Subcutaneous adipose tissue (tissue), 4 donors: Measurements from ENCODE around the gene KRT37. TPM values are rescaled to one million over a fixed set of nuclear protein-coding genes. Genes with fewer than 3 reads are reported as not detected.

Experiments
- CTCF ChIP-seq: fragments of 450-650 bp; IDR thresholded peaks from one replicate; pipeline ENCODE4 v1.5.1; 2016; ENCODE audit warnings: low read depth, mild to moderate bottlenecking, control low read depth, antibody characterized with exemption, moderate library complexity
- total RNA-seq, 4 donors: library from RNA; depleted of rRNA; stranded (reverse); fragments of >200 nt; gene quantifications; one replicate each; pipeline ENCODE4 v1.1.0, GENCODE V29; 2016

KRT37 gene
- total RNA-seq, 4 donors from 2014 or later, result not detected

- TF ChIP-seq CTCF, result no peak
Observed at GRCh38 chr17:41406205-41406604, 18.2 kb downstream of the KRT37 start.

DNA sequence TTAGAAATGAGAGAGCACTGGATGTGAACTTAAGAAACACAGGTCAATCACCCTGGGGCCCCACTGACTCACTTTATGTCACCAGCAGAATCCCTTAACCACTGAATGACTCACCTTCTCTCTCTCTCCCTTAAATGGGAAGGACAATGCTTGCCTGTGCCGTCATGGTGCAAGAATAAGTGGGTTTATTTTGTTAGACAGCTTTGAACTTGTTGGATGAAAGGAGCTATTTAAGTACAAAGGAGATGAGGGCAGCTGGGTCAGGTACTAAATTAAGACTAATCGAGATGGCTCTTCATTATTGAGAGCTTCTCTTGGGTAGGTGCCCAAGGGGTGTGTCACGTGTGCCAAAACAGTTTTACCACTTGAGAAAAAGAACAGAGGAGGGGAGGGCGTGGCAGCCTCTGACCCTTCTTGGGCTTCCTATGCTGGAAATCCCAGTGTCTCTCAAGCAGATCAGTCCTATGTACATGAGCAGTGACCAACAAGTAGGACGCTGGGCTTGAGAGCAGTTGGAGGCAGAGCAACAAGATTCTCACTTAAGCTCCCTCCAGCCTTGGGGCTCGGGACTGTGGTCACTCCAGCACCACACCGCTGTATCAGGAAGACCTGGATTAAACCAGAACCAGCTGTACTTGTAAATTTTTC is 20.2 kb downstream of the KRT37 start:
- TF ChIP-seq CTCF, result no peak

DNA sequence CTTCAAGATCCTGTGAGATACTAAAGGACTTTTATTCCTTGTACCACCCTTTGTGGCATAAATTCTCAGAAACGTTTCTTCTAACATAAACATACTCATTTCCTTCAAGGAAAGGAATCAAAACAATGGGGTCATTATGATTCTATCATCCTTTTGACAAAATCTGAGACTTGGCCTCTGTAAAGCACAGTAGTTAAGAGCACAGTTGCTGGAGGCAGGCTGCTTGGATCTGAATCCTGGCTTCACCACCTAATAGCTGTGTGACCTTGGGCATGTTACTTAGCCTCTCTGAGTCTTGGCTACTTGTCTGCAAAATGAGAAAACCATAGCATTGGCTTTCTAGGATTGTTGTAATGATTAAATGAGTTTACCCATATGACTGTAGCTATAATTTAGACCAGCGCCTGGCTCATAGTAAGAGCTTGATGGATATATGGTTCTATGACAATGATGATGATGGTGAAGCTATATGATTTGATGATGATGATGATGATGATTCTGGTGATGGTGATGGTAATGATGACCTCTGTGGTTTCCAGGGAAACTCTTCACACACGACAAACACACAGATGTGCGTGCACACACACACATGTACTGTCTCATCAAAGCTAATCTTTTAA is 20.9 kb downstream of the KRT37 start:
- no peak for TF ChIP-seq CTCF

- no peak for TF ChIP-seq CTCF
Observed at GRCh38 chr17:41402161-41402560, 22.2 kb downstream of the KRT37 start.

- TF ChIP-seq CTCF, result no peak
Observed at GRCh38 chr17:41396996-41397660, 27.3 kb downstream of the KRT37 start, which contains the start of gene KRT31. Gene KRT31, minus strand, starts transcription at chr17:41397608. Its CDS starts 69 bp downstream, at chr17:41397539.

DNA sequence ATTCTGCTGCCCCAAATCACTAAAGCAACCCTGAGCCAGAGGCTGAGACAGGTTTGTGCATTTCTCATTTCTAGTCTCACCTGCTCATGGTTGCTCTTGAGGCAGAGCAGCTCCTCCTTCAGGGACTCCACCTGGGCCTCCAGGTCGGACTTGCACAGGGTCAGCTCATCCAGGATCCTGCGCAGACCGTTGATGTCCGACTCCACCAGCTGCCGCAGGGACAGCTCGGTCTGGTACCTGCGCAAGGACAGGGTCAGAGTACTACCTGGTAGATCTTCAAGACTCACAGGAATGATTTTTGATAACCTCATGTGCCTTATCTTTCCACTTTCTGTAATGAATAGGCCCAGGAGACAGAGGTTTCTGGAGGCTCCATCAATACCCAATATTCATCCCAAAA is 28.0 kb downstream of the KRT37 start:
- TF ChIP-seq CTCF, result no peak

GRCh38 chr17:41395611-41396010 is 28.8 kb downstream of the KRT37 start:
- TF ChIP-seq CTCF, result no peak
